ENCODE results near the gene NDUFA11. TPM values are rescaled to one million over a fixed set of nuclear protein-coding genes. Genes with fewer than 3 reads are reported as not detected.

The NDUFA11 gene
- total and polyA plus RNA-seq, 2 of the 13 experiments (the other 11 are each of a cell fraction or from before 2014, with no cell fraction given): 286 to 378 TPM

- TF ChIP-seq, protein P1, sequence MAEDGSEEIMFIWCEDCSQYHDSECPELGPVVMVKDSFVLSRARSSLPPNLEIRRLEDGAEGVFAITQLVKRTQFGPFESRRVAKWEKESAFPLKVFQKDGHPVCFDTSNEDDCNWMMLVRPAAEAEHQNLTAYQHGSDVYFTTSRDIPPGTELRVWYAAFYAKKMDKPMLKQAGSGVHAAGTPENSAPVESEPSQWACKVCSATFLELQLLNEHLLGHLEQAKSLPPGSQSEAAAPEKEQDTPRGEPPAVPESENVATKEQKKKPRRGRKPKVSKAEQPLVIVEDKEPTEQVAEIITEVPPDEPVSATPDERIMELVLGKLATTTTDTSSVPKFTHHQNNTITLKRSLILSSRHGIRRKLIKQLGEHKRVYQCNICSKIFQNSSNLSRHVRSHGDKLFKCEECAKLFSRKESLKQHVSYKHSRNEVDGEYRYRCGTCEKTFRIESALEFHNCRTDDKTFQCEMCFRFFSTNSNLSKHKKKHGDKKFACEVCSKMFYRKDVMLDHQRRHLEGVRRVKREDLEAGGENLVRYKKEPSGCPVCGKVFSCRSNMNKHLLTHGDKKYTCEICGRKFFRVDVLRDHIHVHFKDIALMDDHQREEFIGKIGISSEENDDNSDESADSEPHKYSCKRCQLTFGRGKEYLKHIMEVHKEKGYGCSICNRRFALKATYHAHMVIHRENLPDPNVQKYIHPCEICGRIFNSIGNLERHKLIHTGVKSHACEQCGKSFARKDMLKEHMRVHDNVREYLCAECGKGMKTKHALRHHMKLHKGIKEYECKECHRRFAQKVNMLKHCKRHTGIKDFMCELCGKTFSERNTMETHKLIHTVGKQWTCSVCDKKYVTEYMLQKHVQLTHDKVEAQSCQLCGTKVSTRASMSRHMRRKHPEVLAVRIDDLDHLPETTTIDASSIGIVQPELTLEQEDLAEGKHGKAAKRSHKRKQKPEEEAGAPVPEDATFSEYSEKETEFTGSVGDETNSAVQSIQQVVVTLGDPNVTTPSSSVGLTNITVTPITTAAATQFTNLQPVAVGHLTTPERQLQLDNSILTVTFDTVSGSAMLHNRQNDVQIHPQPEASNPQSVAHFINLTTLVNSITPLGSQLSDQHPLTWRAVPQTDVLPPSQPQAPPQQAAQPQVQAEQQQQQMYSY (CRISPR knock-in tag; IDR thresholded peaks at IDR 0.05): peak; percentile 63; the same call in 1 of the 2 replicates
- peak in 1 of 2 experiments; percentile 68; a peak in 2 of 4 replicates for TF ChIP-seq POLR2A (IDR thresholded peaks at IDR 0.05; ENCODE audit: insufficient read depth in 1 of 2, low read depth in 2 of 2, low read length in 2 of 2)
- TF ChIP-seq ZNF788 (CRISPR knock-in tag; IDR thresholded peaks at IDR 0.05; ENCODE audit: borderline replicate concordance): peak; percentile 16; the same call in 1 of the 2 replicates
- no peak for TF ChIP-seq U2AF2 (IDR thresholded peaks at IDR 0.05; ENCODE audit: low read depth, low read length)
- 0 out of 2 replicates have a peak, but pooled peaks have one; percentile 49 for TF ChIP-seq BORCS8-MEF2B (CRISPR knock-in tag; IDR thresholded peaks at IDR 0.05)
- TF ChIP-seq CEBPB (IDR thresholded peaks at IDR 0.05; ENCODE audit: borderline replicate concordance, low read depth, low read length): no peak
- peak; percentile 37; the same call in 1 of the 2 replicates for TF ChIP-seq ARID4A (CRISPR knock-in tag; IDR thresholded peaks at IDR 0.05; ENCODE audit: borderline replicate concordance)
- no peak for TF ChIP-seq CENPBD1 (CRISPR knock-in tag; IDR thresholded peaks at IDR 0.05; ENCODE audit: borderline replicate concordance, low read depth)
- TF ChIP-seq, protein P2, sequence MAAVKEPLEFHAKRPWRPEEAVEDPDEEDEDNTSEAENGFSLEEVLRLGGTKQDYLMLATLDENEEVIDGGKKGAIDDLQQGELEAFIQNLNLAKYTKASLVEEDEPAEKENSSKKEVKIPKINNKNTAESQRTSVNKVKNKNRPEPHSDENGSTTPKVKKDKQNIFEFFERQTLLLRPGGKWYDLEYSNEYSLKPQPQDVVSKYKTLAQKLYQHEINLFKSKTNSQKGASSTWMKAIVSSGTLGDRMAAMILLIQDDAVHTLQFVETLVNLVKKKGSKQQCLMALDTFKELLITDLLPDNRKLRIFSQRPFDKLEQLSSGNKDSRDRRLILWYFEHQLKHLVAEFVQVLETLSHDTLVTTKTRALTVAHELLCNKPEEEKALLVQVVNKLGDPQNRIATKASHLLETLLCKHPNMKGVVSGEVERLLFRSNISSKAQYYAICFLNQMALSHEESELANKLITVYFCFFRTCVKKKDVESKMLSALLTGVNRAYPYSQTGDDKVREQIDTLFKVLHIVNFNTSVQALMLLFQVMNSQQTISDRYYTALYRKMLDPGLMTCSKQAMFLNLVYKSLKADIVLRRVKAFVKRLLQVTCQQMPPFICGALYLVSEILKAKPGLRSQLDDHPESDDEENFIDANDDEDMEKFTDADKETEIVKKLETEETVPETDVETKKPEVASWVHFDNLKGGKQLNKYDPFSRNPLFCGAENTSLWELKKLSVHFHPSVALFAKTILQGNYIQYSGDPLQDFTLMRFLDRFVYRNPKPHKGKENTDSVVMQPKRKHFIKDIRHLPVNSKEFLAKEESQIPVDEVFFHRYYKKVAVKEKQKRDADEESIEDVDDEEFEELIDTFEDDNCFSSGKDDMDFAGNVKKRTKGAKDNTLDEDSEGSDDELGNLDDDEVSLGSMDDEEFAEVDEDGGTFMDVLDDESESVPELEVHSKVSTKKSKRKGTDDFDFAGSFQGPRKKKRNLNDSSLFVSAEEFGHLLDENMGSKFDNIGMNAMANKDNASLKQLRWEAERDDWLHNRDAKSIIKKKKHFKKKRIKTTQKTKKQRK (IDR thresholded peaks at IDR 0.05; ENCODE audit: low read length): no peak
- no peak for TF ChIP-seq ZNF253 (CRISPR knock-in tag; IDR thresholded peaks at IDR 0.05; ENCODE audit: borderline replicate concordance)
- TF ChIP-seq ZNF83 (CRISPR knock-in tag; IDR thresholded peaks at IDR 0.05; ENCODE audit: borderline replicate concordance): no peak
Measured at GRCh38 chr19:5891938-5892771, 11.4 kb downstream of the NDUFA11 start (continued).
